Left ventricle myocardium inferior (tissue), 1 donor: ENCODE data around the gene CISD2. TPM values are rescaled to one million over a fixed set of nuclear protein-coding genes. Genes with fewer than 3 reads are reported as not detected.
"Not testable (repeated sequence)": the region's sequence is repeated elsewhere in the genome, so short reads cannot be mapped to it uniquely, and the experiment has no call there.

Experiments
- DNase-seq: peaks from one replicate; pipeline ENCODE4 v3.0.0-alpha.2; 2020
- H3K27ac ChIP-seq: fragments of 200-600 bp; replicated peaks from 2 replicates; pipeline ENCODE4 v1.8.0; 2021
- H3K27me3 ChIP-seq: fragments of 200-600 bp; 2 replicates; pipeline ENCODE4 v1.8.0; 2021; ENCODE audit warnings: low read depth
- H3K36me3 ChIP-seq: fragments of 200-600 bp; 2 replicates; pipeline ENCODE4 v1.8.0; 2021
- H3K4me1 ChIP-seq: fragments of 200-600 bp; 2 replicates; pipeline ENCODE4 v1.8.0; 2021
- H3K4me3 ChIP-seq: fragments of 200-600 bp; 2 replicates; pipeline ENCODE4 v1.8.0; 2021; ENCODE audit warnings: mild to moderate bottlenecking, moderate library complexity
- H3K9me3 ChIP-seq: fragments of 200-600 bp; replicated peaks from 2 replicates; pipeline ENCODE4 v1.8.0; 2021
- intact Hi-C: fragments of 100-400 bp; cut with micrococcal nuclease; formaldehyde crosslinking; loops from one replicate; pipeline ENCODE4 v1.11.0; 2022
- long read RNA-seq: library from polyadenylated mRNA; unstranded; transcript quantifications from one replicate; pipeline ENCODE4 v2.0.0, GENCODE V29; 2021
- total RNA-seq: library from RNA; stranded (reverse); fragmentation: NEBNext Ultra II Directional; extraction: Animal tissue kit (Norgen Biotek cat#: 25700); gene quantifications from one replicate; pipeline ENCODE4 v1.2.1, GENCODE V29; 2021
- TF ChIP-seq, protein P1 (sequence below): fragments of 200-600 bp; IDR thresholded peaks from 2 replicates; pipeline ENCODE4 v1.8.0; 2021; ENCODE audit warnings: antibody characterized with exemption, mild to moderate bottlenecking, borderline replicate concordance
- donor health status: DM: no; HTN: yes; CAD: no; lungs with severe emphysema.

The CISD2 gene
- 17.1 TPM for total RNA-seq
- long read RNA-seq, full-length matches to known transcripts, result 53 of 56 reads
- long read RNA-seq, partial matches to known transcripts, result 1 of 56 reads
- long read RNA-seq, other reads (novel, unspliced or antisense), result 2 of 56 reads

GRCh38 chr4:102868781-102869568 lies at the start of gene CISD2:
CISD2 (plus strand) TSS chr4:102868992; CDS start chr4:102869085, 93 bp downstream.
- no peaks in the 10 kb centered on the region for H3K9me3 ChIP-seq
- peaks cover 41% of the 10 kb centered on the region for H3K4me1 ChIP-seq
- peak within 1 kb of the TSS; percentile 97 for H3K27ac ChIP-seq
- TF ChIP-seq, protein P1, sequence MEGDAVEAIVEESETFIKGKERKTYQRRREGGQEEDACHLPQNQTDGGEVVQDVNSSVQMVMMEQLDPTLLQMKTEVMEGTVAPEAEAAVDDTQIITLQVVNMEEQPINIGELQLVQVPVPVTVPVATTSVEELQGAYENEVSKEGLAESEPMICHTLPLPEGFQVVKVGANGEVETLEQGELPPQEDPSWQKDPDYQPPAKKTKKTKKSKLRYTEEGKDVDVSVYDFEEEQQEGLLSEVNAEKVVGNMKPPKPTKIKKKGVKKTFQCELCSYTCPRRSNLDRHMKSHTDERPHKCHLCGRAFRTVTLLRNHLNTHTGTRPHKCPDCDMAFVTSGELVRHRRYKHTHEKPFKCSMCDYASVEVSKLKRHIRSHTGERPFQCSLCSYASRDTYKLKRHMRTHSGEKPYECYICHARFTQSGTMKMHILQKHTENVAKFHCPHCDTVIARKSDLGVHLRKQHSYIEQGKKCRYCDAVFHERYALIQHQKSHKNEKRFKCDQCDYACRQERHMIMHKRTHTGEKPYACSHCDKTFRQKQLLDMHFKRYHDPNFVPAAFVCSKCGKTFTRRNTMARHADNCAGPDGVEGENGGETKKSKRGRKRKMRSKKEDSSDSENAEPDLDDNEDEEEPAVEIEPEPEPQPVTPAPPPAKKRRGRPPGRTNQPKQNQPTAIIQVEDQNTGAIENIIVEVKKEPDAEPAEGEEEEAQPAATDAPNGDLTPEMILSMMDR, result peak; percentile 17
- H3K4me3 ChIP-seq, result peak within 1 kb of the TSS; percentile 83
- no peaks in the 10 kb centered on the region for H3K36me3 ChIP-seq
- intact Hi-C loops, result no loop called here
- H3K27me3 ChIP-seq, result no peaks in the 10 kb centered on the region
- DNase-seq, result peak; percentile 92

GRCh38 chr4:102819100-102819499 lies 49.7 kb upstream of the CISD2 start:
- H3K36me3 ChIP-seq, DNase-seq, H3K27me3 ChIP-seq, intact Hi-C loops, H3K9me3 ChIP-seq: not testable (repeated sequence)
- Histone ChIP-seq H3K4me1 (peaks cover 100% of the 10 kb centered on the region), H3K4me3 (peak overlapping the region; percentile 27), H3K27ac (peak overlapping the region; percentile 43)

GRCh38 chr4:102819588-102820365 lies 49.0 kb upstream of the CISD2 start:
- no peak for DNase-seq
- peak overlapping the region; percentile 97 for H3K4me3 ChIP-seq
- H3K36me3 ChIP-seq, result peaks cover 10% of the 10 kb centered on the region
- peaks cover 100% of the 10 kb centered on the region for H3K4me1 ChIP-seq
- H3K9me3 ChIP-seq, result no peaks in the 10 kb centered on the region
- intact Hi-C loops, result no loop called here
- peak overlapping the region; percentile 43 for H3K27ac ChIP-seq
- H3K27me3 ChIP-seq, result no peaks in the 10 kb centered on the region
- TF ChIP-seq, protein P1, result no peak

DNA sequence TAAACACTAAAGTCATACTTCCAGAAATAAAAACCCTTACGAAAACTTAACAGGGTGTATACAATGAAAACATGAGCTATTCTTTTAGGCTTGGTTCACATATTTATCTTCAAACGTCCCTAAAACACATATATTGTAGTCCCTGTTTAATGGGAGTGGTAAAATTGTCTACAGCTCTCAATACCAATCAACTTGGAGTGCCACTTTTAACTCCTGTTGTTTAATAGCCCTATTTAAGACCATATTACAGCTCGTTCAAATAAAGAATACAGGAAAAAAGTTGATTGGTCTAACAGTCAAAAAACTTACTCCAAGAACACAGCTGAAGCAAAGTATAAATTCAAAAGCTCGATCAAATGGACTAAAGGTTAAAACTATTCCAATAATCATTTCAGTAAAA lies 45.3 kb upstream of the CISD2 start:
- DNase-seq, result no peak
- Histone ChIP-seq H3K27ac (peak overlapping the region; percentile 100), H3K36me3 (peaks cover 10% of the 10 kb centered on the region), H3K4me1 (peaks cover 86% of the 10 kb centered on the region), H3K9me3 (no peaks in the 10 kb centered on the region), H3K4me3 (peak overlapping the region; percentile 97), H3K27me3 (no peaks in the 10 kb centered on the region)
- intact Hi-C loops, result no loop called here
- TF ChIP-seq, protein P1, result no peak

- intact Hi-C loops, result no loop called here
- TF ChIP-seq, protein P1, result no peak
- peaks cover 86% of the 10 kb centered on the region for H3K4me1 ChIP-seq
- H3K4me3 ChIP-seq, result peak overlapping the region; percentile 97
- H3K27ac ChIP-seq, result peak overlapping the region; percentile 100
- H3K9me3 ChIP-seq, result no peaks in the 10 kb centered on the region
- H3K27me3 ChIP-seq, result no peaks in the 10 kb centered on the region
- peaks cover 10% of the 10 kb centered on the region for H3K36me3 ChIP-seq
- DNase-seq, result no peak
Measured at GRCh38 chr4:102823897-102824296, 44.9 kb upstream of the CISD2 start.
